Smooth muscle cell (in vitro differentiated cells): ENCODE data around the gene ELAC2. TPM values are rescaled to one million over a fixed set of nuclear protein-coding genes. Genes with fewer than 3 reads are reported as not detected.

ENCODE experiments used
- DNase-seq: peaks from one replicate; lab custom pipeline; 2025; ENCODE audit not compliant: unreplicated experiment; lab: John Stamatoyannopoulos, UW
- H2AFZ ChIP-seq: fragments of 200-600 bp; sonication (generic); 2 replicates; pipeline ENCODE4 v1.6.0; 2016; ENCODE audit warnings: antibody characterized with exemption, low read depth, mild to moderate bottlenecking
- H3F3A ChIP-seq: fragments of 200-600 bp; sonication (generic); 2 replicates; pipeline ENCODE4 v1.6.0; 2017; ENCODE audit warnings: antibody characterized with exemption, low read depth
- H3K27ac ChIP-seq: fragments of 200-600 bp; sonication (generic); 2 replicates; pipeline ENCODE4 v1.5.1; 2016; ENCODE audit warnings: low read depth, mild to moderate bottlenecking
- H3K27me3 ChIP-seq: fragments of 200-600 bp; sonication (generic); 2 replicates; pipeline ENCODE4 v1.6.1; 2016; ENCODE audit warnings: low read depth, mild to moderate bottlenecking
- H3K36me3 ChIP-seq: fragments of 200-600 bp; sonication (generic); 2 replicates; pipeline ENCODE4 v1.5.1; 2016; ENCODE audit warnings: low read depth
- H3K4me1 ChIP-seq: fragments of 200-600 bp; sonication (generic); 2 replicates; pipeline ENCODE4 v1.5.1; 2016; ENCODE audit warnings: low read depth
- H3K4me2 ChIP-seq: fragments of 200-600 bp; sonication (generic); 2 replicates; pipeline ENCODE4 v1.6.0; 2016; ENCODE audit warnings: mild to moderate bottlenecking
- H3K4me3 ChIP-seq: fragments of 200-600 bp; sonication (generic); 2 replicates; pipeline ENCODE4 v1.5.1; 2016; ENCODE audit warnings: mild to moderate bottlenecking
- H3K79me2 ChIP-seq: fragments of 200-600 bp; sonication (generic); 2 replicates; pipeline ENCODE4 v1.6.0; 2016; ENCODE audit warnings: low read depth, mild to moderate bottlenecking
- H3K9ac ChIP-seq: fragments of 200-600 bp; sonication (generic); 2 replicates; pipeline ENCODE4 v1.6.0; 2016; ENCODE audit warnings: low read depth
- H3K9me3 ChIP-seq: fragments of 200-600 bp; sonication (generic); replicated peaks from 2 replicates; pipeline ENCODE4 v1.5.1; 2016; ENCODE audit warnings: low read depth
- H4K20me1 ChIP-seq: fragments of 200-600 bp; sonication (generic); 2 replicates; pipeline ENCODE4 v1.6.0; 2016; ENCODE audit warnings: low read depth
- WGBS: methylation state at CpG from one replicate; pipeline ENCODE4 v1.1.7; 2016; ENCODE audit warnings: low lambda C conversion rate; 5-methylcytosine and 5-hydroxymethylcytosine counted together
- polyA plus RNA-seq: library from polyadenylated mRNA; unstranded; fragments of >200 nt; fragmentation: Nextera tagmentation; extraction: Ambion mirVana; gene quantifications from 2 replicates; pipeline ENCODE4 v1.2.1, GENCODE V29; 2016
- total RNA-seq: library from RNA; depleted of rRNA; stranded (reverse); fragments of >200 nt; gene quantifications from 2 replicates; pipeline ENCODE4 v1.2.3, GENCODE V29; 2014
- TF ChIP-seq, protein P1 (sequence below): fragments of 200-600 bp; sonication (generic); IDR thresholded peaks from 2 replicates; pipeline ENCODE4 v1.5.1; 2017; ENCODE audit warnings: borderline replicate concordance, mild to moderate bottlenecking, antibody characterized with exemption; ENCODE audit not compliant: insufficient read depth, poor library complexity, severe bottlenecking

The ELAC2 gene
- total and polyA plus RNA-seq, 2 experiments from 2014 or later, result 29.4 to 31.1 TPM

DNA sequence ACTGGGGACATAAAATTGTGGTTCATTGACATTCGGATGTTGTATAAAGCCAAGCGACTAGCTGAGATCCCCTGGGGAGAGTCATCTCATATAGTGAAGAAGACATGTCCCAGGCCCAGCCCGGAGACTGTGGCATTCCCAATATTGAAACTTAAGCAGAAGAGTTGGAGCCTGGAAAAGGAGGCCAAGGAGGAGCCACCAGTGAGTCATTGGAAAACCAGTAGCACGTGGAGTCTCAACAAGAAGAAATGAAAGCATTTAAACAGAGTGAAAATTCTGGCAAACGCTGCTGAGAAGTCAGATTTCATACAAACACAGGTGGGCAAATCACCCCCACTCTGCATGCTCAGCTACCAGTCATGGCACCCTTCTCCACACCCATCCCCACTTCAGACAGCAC lies 9.4 kb upstream of the ELAC2 start:
- no peak overlapping the region for H3K4me3 ChIP-seq
- no peak overlapping the region for H2AFZ ChIP-seq
- H3K9me3 ChIP-seq, result no peaks in the 10 kb centered on the region
- H3K9ac ChIP-seq, result no peak overlapping the region
- H3K79me2 ChIP-seq, result no peaks in the 10 kb centered on the region
- WGBS, result 83% methylated on average over 5 of the region's 5 CpGs
- TF ChIP-seq, protein P1, sequence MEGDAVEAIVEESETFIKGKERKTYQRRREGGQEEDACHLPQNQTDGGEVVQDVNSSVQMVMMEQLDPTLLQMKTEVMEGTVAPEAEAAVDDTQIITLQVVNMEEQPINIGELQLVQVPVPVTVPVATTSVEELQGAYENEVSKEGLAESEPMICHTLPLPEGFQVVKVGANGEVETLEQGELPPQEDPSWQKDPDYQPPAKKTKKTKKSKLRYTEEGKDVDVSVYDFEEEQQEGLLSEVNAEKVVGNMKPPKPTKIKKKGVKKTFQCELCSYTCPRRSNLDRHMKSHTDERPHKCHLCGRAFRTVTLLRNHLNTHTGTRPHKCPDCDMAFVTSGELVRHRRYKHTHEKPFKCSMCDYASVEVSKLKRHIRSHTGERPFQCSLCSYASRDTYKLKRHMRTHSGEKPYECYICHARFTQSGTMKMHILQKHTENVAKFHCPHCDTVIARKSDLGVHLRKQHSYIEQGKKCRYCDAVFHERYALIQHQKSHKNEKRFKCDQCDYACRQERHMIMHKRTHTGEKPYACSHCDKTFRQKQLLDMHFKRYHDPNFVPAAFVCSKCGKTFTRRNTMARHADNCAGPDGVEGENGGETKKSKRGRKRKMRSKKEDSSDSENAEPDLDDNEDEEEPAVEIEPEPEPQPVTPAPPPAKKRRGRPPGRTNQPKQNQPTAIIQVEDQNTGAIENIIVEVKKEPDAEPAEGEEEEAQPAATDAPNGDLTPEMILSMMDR, result no peak
- H3K4me1 ChIP-seq, result no peaks in the 10 kb centered on the region
- no peak for DNase-seq
- H3K36me3 ChIP-seq, result no peaks in the 10 kb centered on the region
- H3K27ac ChIP-seq, result no peak overlapping the region
- no peak overlapping the region for H3K4me2 ChIP-seq
- H3K27me3 ChIP-seq, result no peaks in the 10 kb centered on the region
- H4K20me1 ChIP-seq, result no peaks in the 10 kb centered on the region
- H3F3A ChIP-seq, result no peaks in the 10 kb centered on the region

DNA sequence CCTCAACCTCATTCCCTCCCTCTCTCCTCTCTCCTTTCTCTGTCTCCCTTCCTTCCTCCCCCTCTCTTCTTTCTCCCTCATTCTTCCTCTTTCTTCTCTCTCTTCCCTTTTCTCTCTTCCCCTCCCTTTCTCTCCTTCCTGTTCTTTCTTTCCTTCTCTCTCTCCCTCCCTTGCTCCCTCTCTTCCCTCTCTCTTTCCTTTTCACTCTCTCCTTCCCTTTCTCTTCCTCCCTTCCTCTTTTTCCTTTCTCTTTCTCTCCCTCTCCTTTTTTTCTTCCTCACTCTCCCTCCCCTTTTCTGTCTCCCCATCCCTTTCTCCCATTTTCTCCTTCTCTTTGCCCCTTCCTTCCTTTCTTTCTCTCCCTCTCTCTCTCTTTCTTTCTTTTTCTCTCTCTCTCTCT lies 7.9 kb upstream of the ELAC2 start:
- DNase-seq, result no peak
- H3F3A ChIP-seq, result no peaks in the 10 kb centered on the region
- TF ChIP-seq, protein P1, result no peak
- H3K36me3 ChIP-seq, result no peaks in the 10 kb centered on the region
- H3K4me2 ChIP-seq, result no peak overlapping the region
- no peaks in the 10 kb centered on the region for H3K9me3 ChIP-seq
- H2AFZ ChIP-seq, result no peak overlapping the region
- H4K20me1 ChIP-seq, result no peaks in the 10 kb centered on the region
- no peaks in the 10 kb centered on the region for H3K4me1 ChIP-seq
- no peaks in the 10 kb centered on the region for H3K27me3 ChIP-seq
- H3K27ac ChIP-seq, result no peak overlapping the region
- no peak overlapping the region for H3K4me3 ChIP-seq
- no peak overlapping the region for H3K9ac ChIP-seq
- H3K79me2 ChIP-seq, result no peaks in the 10 kb centered on the region

DNA sequence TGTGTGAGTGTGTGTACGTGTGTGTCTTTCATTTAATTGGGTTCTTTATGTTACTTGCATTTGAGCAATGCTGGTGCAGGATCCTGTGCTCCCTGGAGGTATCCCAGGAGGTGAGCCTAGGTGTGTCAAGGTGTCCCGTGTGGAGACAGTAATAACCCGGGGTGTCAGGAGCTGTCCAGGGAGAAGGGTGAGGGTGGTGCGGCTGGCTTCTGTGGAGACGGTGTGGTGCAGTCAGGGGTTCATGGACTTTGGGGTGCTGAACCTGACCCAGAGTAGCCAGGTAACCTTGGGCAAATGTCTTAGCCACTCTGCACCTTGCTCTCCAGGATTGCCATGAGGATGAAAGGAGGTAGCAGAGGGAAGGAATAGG lies 7.4 kb upstream of the ELAC2 start:
- Histone ChIP-seq H3K27ac (no peak overlapping the region), H3K4me1 (no peaks in the 10 kb centered on the region), H3K27me3 (no peaks in the 10 kb centered on the region), H4K20me1 (no peaks in the 10 kb centered on the region), H3K9me3 (no peaks in the 10 kb centered on the region), H3K79me2 (no peaks in the 10 kb centered on the region), H3F3A (no peaks in the 10 kb centered on the region), H3K4me3 (no peak overlapping the region), H3K4me2 (no peak overlapping the region), H2AFZ (no peak overlapping the region), H3K9ac (no peak overlapping the region), H3K36me3 (no peaks in the 10 kb centered on the region)
- TF ChIP-seq, protein P1, result no peak
- WGBS, result 83% methylated on average over 5 of the region's 5 CpGs
- no peak for DNase-seq

DNA sequence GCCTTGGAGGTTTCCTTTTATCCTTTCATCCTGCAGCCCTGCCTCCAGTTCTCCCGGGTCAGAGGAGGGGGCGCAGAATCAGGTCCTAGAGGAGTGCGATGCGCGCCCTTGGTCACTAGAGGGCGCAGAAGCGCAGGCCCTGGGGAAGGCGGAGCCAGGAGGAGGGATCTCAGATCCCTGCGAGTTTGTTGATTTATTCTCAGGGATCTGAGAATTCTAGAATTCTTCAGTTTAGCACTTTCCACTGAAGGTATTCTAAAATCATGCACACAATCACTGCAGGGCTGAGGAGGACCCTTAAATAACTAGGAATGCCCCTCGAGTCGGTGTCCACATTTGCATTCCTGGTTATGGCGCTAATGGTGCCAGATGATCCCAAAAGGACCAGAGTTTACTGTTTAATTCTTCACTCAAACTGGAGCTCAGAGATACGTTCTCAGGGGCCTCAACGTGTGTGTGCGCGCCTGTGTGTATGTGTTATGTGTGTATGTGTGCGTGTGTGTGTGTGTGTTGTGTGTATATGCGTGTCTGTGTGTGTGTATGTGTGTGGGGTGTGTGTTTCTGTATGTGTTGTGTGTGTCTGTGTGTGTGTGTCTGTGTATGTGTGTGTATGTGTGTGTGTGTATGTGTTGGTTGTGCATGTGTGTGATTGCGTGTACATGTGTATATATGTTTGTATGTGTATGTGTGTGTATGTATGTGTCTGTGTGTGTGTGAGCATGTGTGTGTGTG lies 6.9 kb upstream of the ELAC2 start:
- H3K27me3 ChIP-seq, result no peaks in the 10 kb centered on the region
- H3K9me3 ChIP-seq, result no peaks in the 10 kb centered on the region
- no peaks in the 10 kb centered on the region for H3K4me1 ChIP-seq
- peak overlapping the region; percentile 31 for H3K4me3 ChIP-seq
- TF ChIP-seq, protein P1, result peak; percentile 96
- H3K27ac ChIP-seq, result no peak overlapping the region
- no peaks in the 10 kb centered on the region for H3K79me2 ChIP-seq
- peak overlapping the region; percentile 42 for H2AFZ ChIP-seq
- no peaks in the 10 kb centered on the region for H4K20me1 ChIP-seq
- H3K9ac ChIP-seq, result no peak overlapping the region
- no peaks in the 10 kb centered on the region for H3F3A ChIP-seq
- no peaks in the 10 kb centered on the region for H3K36me3 ChIP-seq
- peak; percentile 23 for DNase-seq
- WGBS, result 28% methylated on average over 19 of the region's 19 CpGs
- H3K4me2 ChIP-seq, result peak overlapping the region; percentile 77
